Measurements from ENCODE around the gene AOC1.

DNA sequence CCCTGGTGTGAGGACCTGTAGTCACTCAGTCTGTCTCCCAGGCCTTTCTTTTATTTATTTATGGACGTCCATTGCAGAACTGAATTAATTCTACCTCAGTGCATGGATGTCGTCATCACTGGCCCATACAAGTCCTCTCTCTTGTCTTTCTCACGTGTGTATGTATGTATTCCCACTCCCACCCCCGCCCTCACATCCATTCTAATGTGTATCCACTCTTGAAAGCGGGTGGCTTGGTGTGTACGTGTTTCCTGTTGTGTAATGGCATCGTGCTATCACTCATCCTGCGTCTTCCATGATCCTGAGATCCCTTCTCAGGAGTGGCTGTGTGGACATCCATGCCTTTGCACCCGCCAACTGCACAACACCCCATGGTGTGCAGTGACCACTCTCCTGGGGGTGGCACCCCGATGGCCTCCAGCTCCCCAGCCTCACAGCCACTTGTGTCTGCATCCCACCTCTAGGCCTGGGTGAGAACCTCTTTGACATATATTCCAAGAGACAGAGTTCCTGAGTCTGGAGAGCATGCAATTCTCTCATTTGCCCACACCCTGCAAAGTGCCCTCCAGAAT, 3.0 kb upstream of the AOC1 start:
- TF ChIP-seq, protein P1, sequence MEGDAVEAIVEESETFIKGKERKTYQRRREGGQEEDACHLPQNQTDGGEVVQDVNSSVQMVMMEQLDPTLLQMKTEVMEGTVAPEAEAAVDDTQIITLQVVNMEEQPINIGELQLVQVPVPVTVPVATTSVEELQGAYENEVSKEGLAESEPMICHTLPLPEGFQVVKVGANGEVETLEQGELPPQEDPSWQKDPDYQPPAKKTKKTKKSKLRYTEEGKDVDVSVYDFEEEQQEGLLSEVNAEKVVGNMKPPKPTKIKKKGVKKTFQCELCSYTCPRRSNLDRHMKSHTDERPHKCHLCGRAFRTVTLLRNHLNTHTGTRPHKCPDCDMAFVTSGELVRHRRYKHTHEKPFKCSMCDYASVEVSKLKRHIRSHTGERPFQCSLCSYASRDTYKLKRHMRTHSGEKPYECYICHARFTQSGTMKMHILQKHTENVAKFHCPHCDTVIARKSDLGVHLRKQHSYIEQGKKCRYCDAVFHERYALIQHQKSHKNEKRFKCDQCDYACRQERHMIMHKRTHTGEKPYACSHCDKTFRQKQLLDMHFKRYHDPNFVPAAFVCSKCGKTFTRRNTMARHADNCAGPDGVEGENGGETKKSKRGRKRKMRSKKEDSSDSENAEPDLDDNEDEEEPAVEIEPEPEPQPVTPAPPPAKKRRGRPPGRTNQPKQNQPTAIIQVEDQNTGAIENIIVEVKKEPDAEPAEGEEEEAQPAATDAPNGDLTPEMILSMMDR (IDR thresholded peaks at IDR 0.05; ENCODE audit: low read length) = no peak
- no peak for TF ChIP-seq EZH2 (IDR thresholded peaks at IDR 0.05; ENCODE audit: borderline replicate concordance, low read length)
